ENCODE measurements around the gene PTH2R.

- TF ChIP-seq TOX (CRISPR knock-in tag; IDR thresholded peaks at IDR 0.05; ENCODE audit: borderline replicate concordance) = no peak
- no peak for TF ChIP-seq ESRRG (CRISPR knock-in tag; IDR thresholded peaks at IDR 0.05)
- no peak for TF ChIP-seq POU6F1 (CRISPR knock-in tag; IDR thresholded peaks at IDR 0.05; ENCODE audit: borderline replicate concordance, low read depth)
- TF ChIP-seq CSRNP3 (CRISPR knock-in tag; IDR thresholded peaks at IDR 0.05) = no peak
- TF ChIP-seq PPARA (CRISPR knock-in tag; IDR thresholded peaks at IDR 0.05; ENCODE audit: borderline replicate concordance) = no peak
- TF ChIP-seq CREB5 (CRISPR knock-in tag; IDR thresholded peaks at IDR 0.05; ENCODE audit: low read depth) = no peak
- TF ChIP-seq ZFP30 (CRISPR knock-in tag; IDR thresholded peaks at IDR 0.05) = no peak
- no peak for TF ChIP-seq ISL1 (CRISPR knock-in tag; IDR thresholded peaks at IDR 0.05)
- no peak for TF ChIP-seq PATZ1 (CRISPR knock-in tag; IDR thresholded peaks at IDR 0.05; ENCODE audit: borderline replicate concordance)
- no peak for TF ChIP-seq OSR1 (CRISPR knock-in tag; IDR thresholded peaks at IDR 0.05)
- no peak for TF ChIP-seq GLIS3 (CRISPR knock-in tag; IDR thresholded peaks at IDR 0.05)
- no peak for TF ChIP-seq ZNF8 (CRISPR knock-in tag; IDR thresholded peaks at IDR 0.05)
- no peak for TF ChIP-seq RARB (CRISPR knock-in tag; IDR thresholded peaks at IDR 0.05)
Observed at GRCh38 chr2:208415255-208415654, 8.7 kb downstream of the PTH2R start.
